Measurements from ENCODE around the gene MITF.

MITF gene

DNA sequence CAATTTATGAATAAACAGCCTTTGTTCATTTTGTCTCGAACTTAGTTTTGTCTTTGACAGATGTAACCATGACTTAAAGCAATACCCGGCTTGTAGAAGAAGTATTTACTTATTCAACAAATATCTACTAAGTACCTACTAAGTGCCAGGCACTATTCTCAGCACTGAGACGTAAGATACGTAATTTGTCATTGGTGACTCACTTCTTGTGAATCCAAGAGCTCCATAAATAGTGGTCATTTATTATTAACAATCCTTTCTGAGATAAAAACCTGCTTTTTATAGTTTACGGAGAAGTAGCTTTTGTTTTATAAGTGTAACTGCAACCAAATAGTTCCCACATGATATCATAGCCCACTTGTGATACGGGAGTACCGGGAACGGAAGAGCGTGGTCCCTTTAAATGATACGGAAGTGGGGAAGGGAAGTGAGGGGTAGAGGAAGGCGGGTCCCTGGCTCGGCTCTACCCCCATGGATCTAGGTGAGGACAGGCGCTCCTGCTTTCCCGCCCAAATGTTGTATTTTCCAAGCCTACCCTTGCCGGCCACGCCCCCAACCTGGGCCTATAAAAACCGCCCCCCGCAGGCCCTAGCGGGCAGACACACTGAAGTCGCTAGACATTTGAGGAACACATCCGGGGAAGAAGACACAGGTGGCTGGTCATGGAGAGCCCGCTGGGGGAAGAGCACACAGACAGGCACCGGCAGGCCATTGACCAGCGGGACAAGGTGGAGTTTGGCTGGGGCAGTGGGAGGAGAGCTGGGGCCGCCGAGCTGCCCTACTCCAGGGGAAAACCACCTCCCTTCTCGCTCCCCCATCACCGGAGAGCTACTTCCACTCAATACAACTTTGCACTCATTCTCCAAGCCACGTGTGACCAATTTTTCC is 260.1 kb downstream of the MITF start, which contains the start of gene SAMMSON:
Gene SAMMSON, plus strand, starts transcription at position 594 of the 888 bp plus-strand sequence.
- DNase-seq (ENCODE audit: insufficient read length, low spot score) (no peak), FAIRE-seq (no peak)

DNA sequence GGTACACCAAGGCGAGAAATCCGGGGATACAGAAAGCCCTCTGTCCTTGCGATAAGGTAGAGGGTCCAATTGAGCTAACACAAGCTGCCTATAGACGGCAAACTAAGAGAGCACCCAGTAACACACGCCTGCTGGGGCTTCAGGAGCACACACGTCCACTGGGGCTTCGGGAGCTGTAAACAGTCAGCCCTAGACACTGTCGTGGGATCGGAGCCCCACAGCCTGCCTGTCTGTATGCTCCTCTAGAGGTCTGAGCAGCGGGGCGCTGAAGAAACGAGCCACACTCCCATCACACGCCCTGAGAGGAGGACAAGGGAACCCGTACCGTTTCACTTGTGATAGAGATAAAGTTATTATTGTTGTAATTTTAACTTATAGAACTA is 260.8 kb downstream of the MITF start:
- DNase-seq (ENCODE audit: insufficient read length, low spot score) (no peak), FAIRE-seq (no peak)

DNA sequence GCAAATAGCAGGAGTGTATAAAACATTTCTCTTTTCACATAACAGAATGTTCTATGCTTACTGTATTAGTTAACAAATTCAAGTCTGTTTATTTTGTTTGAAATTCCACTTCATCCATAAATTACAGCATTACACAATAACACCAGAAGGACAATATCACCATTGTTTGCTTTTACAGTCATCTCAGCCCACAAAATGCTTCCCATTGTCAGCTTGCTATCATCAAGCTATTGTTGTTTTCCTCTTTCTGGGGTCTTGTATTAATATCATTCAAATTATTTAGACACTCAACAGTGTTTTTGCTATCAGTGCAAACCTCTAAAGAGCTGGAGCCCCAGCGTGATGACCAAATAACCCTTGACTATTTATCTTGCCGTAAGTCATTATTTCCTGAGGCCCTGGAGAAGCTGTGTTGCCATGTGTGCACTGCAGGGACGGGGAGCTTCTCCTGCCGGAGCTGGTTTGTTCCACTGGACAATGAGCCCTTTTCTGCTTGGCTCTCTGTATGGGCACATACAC is 261.4 kb downstream of the MITF start:
- FAIRE-seq, result no peak
- DNase-seq (ENCODE audit: insufficient read length, low spot score), result no peak

DNA sequence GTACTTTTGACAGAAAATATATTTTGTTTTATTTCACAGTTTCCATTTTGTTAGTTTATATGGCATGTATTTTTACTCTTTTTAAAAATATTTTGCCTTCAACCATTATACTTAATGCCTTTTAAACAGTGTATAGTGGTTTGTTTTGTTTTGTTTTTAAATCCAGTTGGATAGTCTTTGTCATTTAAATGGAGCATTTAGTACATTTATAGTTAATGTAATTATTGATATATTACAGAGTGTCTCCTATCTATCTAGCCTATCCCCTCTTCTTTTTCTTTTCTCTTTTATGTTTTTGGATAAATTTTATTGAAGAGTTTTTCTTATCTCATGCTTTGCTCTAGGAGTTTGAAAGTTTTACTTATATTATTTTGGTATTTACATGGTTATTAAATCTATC is 263.9 kb downstream of the MITF start:
- no peak for DNase-seq (ENCODE audit: insufficient read length, low spot score)
- no peak for FAIRE-seq

DNA sequence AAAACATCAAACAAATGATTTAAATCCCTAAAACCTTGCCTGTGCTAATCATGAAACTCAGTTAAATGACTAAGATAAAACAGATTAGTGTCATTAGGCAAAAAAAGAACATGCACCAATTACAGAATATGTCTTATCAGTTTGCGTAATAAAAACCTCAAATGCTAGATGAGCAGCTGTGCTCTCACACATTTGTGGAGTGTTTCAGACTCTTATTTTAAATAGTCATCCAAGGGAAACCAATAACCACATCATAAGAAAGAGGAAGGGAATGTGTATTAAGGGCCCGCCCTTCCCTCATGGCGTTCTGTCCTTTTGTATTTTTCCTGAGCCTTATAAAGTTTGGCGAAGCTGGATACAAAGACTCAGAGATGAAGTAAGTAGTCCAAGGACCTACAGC is 266.8 kb downstream of the MITF start:
- FAIRE-seq, result no peak
- no peak for DNase-seq (ENCODE audit: insufficient read length, low spot score)

DNA sequence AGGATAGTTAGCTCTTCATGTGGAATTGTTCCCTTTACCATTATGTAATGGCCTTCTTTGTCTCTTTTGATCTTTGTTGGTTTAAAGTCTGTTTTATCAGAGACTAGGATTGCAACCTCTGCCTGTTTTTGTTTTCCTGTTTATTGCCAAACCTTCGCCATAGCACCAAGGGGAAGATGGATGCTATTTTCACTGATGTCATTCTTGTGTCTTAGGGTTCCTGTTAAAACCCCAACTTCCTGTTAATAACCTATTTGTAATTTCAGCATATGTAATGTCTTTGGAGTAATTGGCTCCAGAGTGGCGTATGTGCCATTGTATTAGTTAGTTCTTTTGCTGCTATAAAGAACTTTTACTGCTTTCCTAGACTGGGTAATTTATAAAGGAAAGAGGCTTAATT is 271.1 kb downstream of the MITF start:
- no peak for DNase-seq (ENCODE audit: insufficient read length, low spot score)
- no peak for FAIRE-seq

DNA sequence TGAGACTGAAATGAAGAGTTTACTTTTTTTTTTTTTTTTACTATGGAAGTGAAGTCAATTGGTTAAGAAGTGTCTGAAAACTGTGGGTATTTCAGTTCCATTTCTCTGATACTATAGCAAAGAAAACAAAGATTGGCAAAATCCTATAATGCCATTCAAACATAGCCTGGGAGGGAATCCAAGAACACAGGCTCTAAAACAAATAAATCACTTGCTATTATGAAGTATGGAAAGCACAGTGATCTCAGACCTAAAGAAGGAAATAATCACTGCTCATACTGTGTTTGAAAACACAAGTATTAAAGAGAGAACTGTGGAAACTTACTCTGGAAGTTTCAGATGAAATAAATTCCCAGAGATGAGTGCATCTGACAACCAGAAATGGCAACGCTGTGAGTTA is 272.3 kb downstream of the MITF start:
- no peak for FAIRE-seq

More for the DNA sequence above, 272.3 kb downstream of the MITF start:
- no peak for DNase-seq (ENCODE audit: insufficient read length, low spot score)
